Liver (tissue), 3 donors: ENCODE data around the gene ANKEF1.

Experiments
- EGR1 ChIP-seq, 2 donors: IDR thresholded peaks; 2 replicates each; pipeline ENCODE4 v1.6.1; 2016 to 2018; ENCODE audit warnings: antibody characterized with exemption in 2 of 2, low read depth in 2 of 2
- GABPA ChIP-seq, 2 donors: IDR thresholded peaks in 1 of 2; conservative IDR thresholded peaks in 1 of 2; 2 replicates each; pipeline ENCODE4 v1.6.1; 2016; ENCODE audit warnings: antibody characterized with exemption in 2 of 2, mild to moderate bottlenecking in 1 of 2, moderate library complexity in 1 of 2
- HNF4A ChIP-seq, 2 donors: conservative IDR thresholded peaks; 2 replicates each; pipeline ENCODE4 v1.6.1; 2016; ENCODE audit warnings: antibody characterized with exemption in 2 of 2, mild to moderate bottlenecking in 2 of 2
- JUND ChIP-seq, 2 donors: IDR thresholded peaks; 2 replicates each; pipeline ENCODE4 v1.6.1; 2016; ENCODE audit warnings: antibody characterized with exemption in 2 of 2
- RAD21 ChIP-seq, 2 donors: IDR thresholded peaks; 2 replicates each; pipeline ENCODE4 v1.6.1; 2016; ENCODE audit warnings: antibody characterized with exemption in 2 of 2, mild to moderate bottlenecking in 2 of 2
- RXRA ChIP-seq, 2 donors: IDR thresholded peaks; 2 replicates each; pipeline ENCODE4 v1.6.1; 2017 to 2018; ENCODE audit warnings: antibody characterized with exemption in 2 of 2, mild to moderate bottlenecking in 1 of 2
- SP1 ChIP-seq: IDR thresholded peaks from 2 replicates; pipeline ENCODE4 v1.6.1; 2018; ENCODE audit warnings: antibody characterized with exemption, mild to moderate bottlenecking
- TAF1 ChIP-seq: conservative IDR thresholded peaks from 2 replicates; pipeline ENCODE4 v1.6.1; 2016; ENCODE audit warnings: antibody characterized with exemption, mild to moderate bottlenecking
- TF ChIP-seq, protein P1 (sequence below): fragments of 150-350 bp; IDR thresholded peaks from 2 replicates; pipeline ENCODE4 v1.5.1; 2017; ENCODE audit warnings: improper control_type of control experiment, low read depth, low read length; ENCODE audit not compliant: missing input control
- TF ChIP-seq, protein P2 (sequence below): IDR thresholded peaks from 2 replicates; pipeline ENCODE4 v1.6.1; 2016; ENCODE audit warnings: antibody characterized with exemption
- TF ChIP-seq, protein P3 (sequence below): IDR thresholded peaks from 2 replicates; pipeline ENCODE4 v1.6.1; 2016; ENCODE audit warnings: antibody characterized with exemption, mild to moderate bottlenecking
- TF ChIP-seq, protein P4 (sequence below): IDR thresholded peaks from 2 replicates; pipeline ENCODE4 v1.6.1; 2016; ENCODE audit warnings: antibody characterized with exemption
- donor health status: healthy.
- donor health status: healthy.

DNA sequence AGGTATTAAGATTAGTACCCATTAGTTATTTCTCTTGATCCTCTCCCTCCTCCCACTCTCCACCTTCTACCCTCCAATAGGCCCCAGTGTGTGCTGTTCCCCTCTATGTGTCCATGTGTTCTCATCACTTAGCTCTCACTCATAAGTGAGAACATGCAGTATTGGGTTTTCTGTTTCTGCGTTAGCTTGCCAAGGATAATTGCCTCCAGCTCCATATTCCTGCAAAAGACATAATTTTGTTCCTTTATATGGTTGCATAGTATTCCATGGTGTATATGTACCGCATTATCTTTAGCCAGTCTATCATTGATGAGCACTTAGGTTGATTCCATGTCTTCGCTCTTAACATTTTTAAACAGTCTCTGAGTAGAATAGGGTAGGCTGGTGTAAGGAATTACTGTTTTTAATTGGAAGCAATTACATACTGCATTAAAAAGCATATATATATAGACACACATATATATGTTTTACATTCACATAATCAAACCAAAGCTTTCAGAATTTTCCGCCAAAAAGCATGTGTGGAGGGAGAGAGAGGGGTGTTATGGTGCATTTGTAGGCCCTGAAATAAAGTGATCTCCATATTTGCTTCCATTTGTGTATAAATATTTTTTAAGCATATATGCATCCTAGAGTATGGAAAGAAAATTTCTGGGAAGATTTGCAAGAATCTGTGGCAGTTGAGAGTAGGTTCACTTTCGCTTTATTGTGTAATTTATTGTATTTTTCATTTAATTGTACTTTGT lies 709 bp upstream of the ANKEF1 start:
- TF ChIP-seq, protein P1, sequence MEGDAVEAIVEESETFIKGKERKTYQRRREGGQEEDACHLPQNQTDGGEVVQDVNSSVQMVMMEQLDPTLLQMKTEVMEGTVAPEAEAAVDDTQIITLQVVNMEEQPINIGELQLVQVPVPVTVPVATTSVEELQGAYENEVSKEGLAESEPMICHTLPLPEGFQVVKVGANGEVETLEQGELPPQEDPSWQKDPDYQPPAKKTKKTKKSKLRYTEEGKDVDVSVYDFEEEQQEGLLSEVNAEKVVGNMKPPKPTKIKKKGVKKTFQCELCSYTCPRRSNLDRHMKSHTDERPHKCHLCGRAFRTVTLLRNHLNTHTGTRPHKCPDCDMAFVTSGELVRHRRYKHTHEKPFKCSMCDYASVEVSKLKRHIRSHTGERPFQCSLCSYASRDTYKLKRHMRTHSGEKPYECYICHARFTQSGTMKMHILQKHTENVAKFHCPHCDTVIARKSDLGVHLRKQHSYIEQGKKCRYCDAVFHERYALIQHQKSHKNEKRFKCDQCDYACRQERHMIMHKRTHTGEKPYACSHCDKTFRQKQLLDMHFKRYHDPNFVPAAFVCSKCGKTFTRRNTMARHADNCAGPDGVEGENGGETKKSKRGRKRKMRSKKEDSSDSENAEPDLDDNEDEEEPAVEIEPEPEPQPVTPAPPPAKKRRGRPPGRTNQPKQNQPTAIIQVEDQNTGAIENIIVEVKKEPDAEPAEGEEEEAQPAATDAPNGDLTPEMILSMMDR, result no peak
- TF ChIP-seq, protein P2, sequence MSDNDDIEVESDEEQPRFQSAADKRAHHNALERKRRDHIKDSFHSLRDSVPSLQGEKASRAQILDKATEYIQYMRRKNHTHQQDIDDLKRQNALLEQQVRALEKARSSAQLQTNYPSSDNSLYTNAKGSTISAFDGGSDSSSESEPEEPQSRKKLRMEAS, result no peak
- TF ChIP-seq, protein P3, sequence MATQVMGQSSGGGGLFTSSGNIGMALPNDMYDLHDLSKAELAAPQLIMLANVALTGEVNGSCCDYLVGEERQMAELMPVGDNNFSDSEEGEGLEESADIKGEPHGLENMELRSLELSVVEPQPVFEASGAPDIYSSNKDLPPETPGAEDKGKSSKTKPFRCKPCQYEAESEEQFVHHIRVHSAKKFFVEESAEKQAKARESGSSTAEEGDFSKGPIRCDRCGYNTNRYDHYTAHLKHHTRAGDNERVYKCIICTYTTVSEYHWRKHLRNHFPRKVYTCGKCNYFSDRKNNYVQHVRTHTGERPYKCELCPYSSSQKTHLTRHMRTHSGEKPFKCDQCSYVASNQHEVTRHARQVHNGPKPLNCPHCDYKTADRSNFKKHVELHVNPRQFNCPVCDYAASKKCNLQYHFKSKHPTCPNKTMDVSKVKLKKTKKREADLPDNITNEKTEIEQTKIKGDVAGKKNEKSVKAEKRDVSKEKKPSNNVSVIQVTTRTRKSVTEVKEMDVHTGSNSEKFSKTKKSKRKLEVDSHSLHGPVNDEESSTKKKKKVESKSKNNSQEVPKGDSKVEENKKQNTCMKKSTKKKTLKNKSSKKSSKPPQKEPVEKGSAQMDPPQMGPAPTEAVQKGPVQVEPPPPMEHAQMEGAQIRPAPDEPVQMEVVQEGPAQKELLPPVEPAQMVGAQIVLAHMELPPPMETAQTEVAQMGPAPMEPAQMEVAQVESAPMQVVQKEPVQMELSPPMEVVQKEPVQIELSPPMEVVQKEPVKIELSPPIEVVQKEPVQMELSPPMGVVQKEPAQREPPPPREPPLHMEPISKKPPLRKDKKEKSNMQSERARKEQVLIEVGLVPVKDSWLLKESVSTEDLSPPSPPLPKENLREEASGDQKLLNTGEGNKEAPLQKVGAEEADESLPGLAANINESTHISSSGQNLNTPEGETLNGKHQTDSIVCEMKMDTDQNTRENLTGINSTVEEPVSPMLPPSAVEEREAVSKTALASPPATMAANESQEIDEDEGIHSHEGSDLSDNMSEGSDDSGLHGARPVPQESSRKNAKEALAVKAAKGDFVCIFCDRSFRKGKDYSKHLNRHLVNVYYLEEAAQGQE, result no peak
- no peak for TF ChIP-seq RXRA (IDR thresholded peaks at IDR 0.05)
- no peak for TF ChIP-seq GABPA (IDR thresholded peaks at IDR 0.05 in 1 of 2, conservative IDR thresholded peaks at IDR 0.05 in 1 of 2)
- TF ChIP-seq EGR1 (IDR thresholded peaks at IDR 0.05; ENCODE audit: low read depth in 2 of 2), result no peak
- TF ChIP-seq, protein P4, sequence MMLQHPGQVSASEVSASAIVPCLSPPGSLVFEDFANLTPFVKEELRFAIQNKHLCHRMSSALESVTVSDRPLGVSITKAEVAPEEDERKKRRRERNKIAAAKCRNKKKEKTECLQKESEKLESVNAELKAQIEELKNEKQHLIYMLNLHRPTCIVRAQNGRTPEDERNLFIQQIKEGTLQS, result no peak
- TF ChIP-seq TAF1, result no peak
- no peak for TF ChIP-seq SP1
- no peak for TF ChIP-seq RAD21 (IDR thresholded peaks at IDR 0.05)
- TF ChIP-seq HNF4A (conservative IDR thresholded peaks at IDR 0.05), result no peak
- no peak for TF ChIP-seq JUND (IDR thresholded peaks at IDR 0.05)
